ENCODE data around the gene SSBP4. TPM values are rescaled to one million over a fixed set of nuclear protein-coding genes. Genes with fewer than 3 reads are reported as not detected.

The SSBP4 gene
- total and polyA plus RNA-seq, 9 of the 15 experiments (the other 6 are each of a cell fraction or from before 2014, with no cell fraction given), result 1.1 to 189 (median 39.0) TPM

- TF ChIP-seq NCOA4 (IDR thresholded peaks at IDR 0.05; ENCODE audit: partially characterized antibody), result peak; percentile 85
- TF ChIP-seq ZNF561 (CRISPR knock-in tag; conservative IDR thresholded peaks at IDR 0.05), result no peak
- no peak for TF ChIP-seq E2F8 (IDR thresholded peaks at IDR 0.05; ENCODE audit: low read depth, partially characterized antibody)
- no peak for TF ChIP-seq ZFPM2 (CRISPR knock-in tag; IDR thresholded peaks at IDR 0.05)
- TF ChIP-seq, protein P1, sequence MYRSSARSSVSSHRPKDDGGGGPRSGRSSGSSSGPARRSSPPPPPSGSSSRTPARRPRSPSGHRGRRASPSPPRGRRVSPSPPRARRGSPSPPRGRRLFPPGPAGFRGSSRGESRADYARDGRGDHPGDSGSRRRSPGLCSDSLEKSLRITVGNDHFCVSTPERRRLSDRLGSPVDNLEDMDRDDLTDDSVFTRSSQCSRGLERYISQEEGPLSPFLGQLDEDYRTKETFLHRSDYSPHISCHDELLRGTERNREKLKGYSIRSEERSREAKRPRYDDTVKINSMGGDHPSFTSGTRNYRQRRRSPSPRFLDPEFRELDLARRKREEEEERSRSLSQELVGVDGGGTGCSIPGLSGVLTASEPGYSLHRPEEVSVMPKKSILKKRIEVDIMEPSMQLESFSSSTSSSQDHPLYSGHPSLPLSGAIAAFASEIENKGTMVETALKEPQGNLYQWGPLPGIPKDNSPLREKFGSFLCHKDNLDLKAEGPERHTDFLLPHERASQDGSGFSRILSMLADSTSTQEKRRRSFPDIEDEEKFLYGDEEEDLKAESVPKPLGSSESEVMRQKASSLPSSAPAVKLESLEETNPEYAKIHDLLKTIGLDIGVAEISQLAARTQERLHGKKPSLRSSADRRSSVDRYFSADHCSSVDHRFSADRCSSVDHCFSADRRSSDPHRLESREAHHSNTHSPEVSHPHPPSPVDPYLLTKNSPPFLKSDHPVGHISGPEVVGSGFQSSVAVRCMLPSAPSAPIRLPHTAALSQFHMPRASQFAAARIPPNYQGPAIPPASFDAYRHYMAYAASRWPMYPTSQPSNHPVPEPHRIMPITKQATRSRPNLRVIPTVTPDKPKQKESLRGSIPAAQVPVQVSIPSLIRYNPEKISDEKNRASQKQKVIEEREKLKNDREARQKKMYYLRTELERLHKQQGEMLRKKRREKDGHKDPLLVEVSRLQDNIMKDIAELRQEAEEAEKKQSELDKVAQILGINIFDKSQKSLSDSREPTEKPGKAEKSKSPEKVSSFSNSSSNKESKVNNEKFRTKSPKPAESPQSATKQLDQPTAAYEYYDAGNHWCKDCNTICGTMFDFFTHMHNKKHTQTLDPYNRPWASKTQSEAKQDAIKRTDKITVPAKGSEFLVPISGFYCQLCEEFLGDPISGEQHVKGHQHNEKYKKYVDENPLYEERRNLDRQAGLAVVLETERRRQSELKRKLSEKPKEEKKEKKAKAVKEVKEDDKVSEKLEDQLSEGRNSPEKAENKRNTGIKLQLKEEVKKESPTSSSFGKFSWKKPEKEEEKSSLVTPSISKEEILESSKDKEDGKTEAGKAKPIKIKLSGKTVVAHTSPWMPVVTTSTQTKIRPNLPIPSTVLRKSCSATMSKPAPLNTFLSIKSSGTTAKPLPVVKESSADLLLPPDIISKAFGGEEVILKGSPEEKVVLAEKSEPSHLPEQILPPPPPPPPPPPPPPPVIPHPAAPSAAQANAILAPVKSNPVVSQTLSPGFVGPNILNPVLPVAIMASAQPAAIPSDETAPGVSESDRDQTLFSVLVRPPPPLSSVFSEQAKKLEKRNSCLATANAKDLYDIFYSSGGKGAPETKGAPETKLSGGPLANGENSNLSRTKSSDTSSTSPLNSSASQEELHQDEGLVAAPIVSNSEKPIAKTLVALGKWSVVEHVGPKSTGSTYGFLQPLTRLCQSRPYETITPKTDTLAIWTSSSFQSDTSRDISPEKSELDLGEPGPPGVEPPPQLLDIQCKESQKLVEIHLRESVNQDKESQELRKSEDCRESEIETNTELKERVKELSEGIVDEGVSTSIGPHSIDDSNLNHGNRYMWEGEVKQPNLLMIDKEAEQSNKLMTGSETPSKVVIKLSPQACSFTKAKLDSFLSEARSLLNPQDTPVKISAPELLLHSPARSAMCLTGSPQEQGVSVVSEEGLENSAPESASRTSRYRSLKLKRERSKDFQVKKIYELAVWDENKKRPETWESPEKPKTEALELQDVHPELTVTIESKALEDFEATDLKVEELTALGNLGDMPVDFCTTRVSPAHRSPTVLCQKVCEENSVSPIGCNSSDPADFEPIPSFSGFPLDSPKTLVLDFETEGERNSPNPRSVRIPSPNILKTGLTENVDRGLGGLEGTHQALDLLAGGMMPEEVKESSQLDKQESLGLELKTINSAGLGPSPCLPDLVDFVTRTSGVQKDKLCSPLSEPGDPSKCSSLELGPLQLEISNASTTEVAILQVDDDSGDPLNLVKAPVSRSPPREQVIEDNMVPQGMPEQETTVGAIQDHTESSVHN (IDR thresholded peaks at IDR 0.05; ENCODE audit: borderline replicate concordance in 1 of 2, low read depth in 1 of 2), result peak in 1 of 2 experiments; percentile 93; a peak in 2 of 4 replicates
- no peak for TF ChIP-seq CHD2 (IDR thresholded peaks at IDR 0.05; ENCODE audit: low read depth, low read length)
- TF ChIP-seq POLR2G (IDR thresholded peaks at IDR 0.05; ENCODE audit: low read depth, low read length), result peak; percentile 74
- no peak for TF ChIP-seq PREB (CRISPR knock-in tag; IDR thresholded peaks at IDR 0.05)
- peak; percentile 95 for TF ChIP-seq MEIS2 (IDR thresholded peaks at IDR 0.05; ENCODE audit: partially characterized antibody)
- TF ChIP-seq U2AF2 (optimal IDR thresholded peaks at IDR 0.05; ENCODE audit: low read depth, low read length), result no peak
- no peak for TF ChIP-seq SMARCB1 (IDR thresholded peaks at IDR 0.05; ENCODE audit: insufficient read length, low read depth)
- TF ChIP-seq RBFOX2 (IDR thresholded peaks at IDR 0.05; ENCODE audit: low read depth, low read length), result peak; percentile 81
- TF ChIP-seq ZNF668 (CRISPR knock-in tag; IDR thresholded peaks at IDR 0.05), result peak; percentile 66; the same call in 1 of the 2 replicates
Measured at GRCh38 chr19:18373892-18374629, 45.1 kb upstream of the SSBP4 start (continued).

Measured in K562 (cell line).